Left hindlimb (tissue), 1 donor: ENCODE data around the gene SH3GLB1.
"Not testable (repeated sequence)": the region's sequence is repeated elsewhere in the genome, so short reads cannot be mapped to it uniquely, and the experiment has no call there.

Source experiments
- DNase-seq: peaks from one replicate; pipeline ENCODE4 v3.0.0-alpha.2; 2018

The SH3GLB1 gene

GRCh38 chr1:86704458-86704971, at the start of gene SH3GLB1:
TSS of gene SH3GLB1 (plus strand) at chr1:86704576. CDS start at chr1:86704900, 324 bp downstream.
- peak; percentile 92 for DNase-seq

GRCh38 chr1:86658381-86658780, 46.0 kb upstream of the SH3GLB1 start:
- not testable (repeated sequence) for DNase-seq

- DNase-seq: no peak
Observed at GRCh38 chr1:86666368-86666767, 38.0 kb upstream of the SH3GLB1 start.

GRCh38 chr1:86687595-86687994, 16.8 kb upstream of the SH3GLB1 start:
- DNase-seq: no peak

GRCh38 chr1:86692641-86693040, 11.7 kb upstream of the SH3GLB1 start:
- DNase-seq: no peak

- no peak for DNase-seq
Observed at GRCh38 chr1:86695400-86695799, 9.0 kb upstream of the SH3GLB1 start.

GRCh38 chr1:86696522-86696921, 7.9 kb upstream of the SH3GLB1 start:
- no peak for DNase-seq

- DNase-seq: no peak
Observed at GRCh38 chr1:86699186-86699585, 5.2 kb upstream of the SH3GLB1 start.

GRCh38 chr1:86701731-86702130, 2.6 kb upstream of the SH3GLB1 start:
- no peak for DNase-seq

GRCh38 chr1:86702954-86703494, 1.4 kb upstream of the SH3GLB1 start:
- not testable (repeated sequence) for DNase-seq

- DNase-seq: no peak
Observed at GRCh38 chr1:86703696-86704457, 499 bp upstream of the SH3GLB1 start.

GRCh38 chr1:86704972-86705664, 742 bp downstream of the SH3GLB1 start:
- peak; percentile 80 for DNase-seq

GRCh38 chr1:86705665-86705985, 1.2 kb downstream of the SH3GLB1 start:
- no peak for DNase-seq

GRCh38 chr1:86706018-86706635, 1.8 kb downstream of the SH3GLB1 start:
- DNase-seq: no peak

GRCh38 chr1:86708920-86709319, 4.5 kb downstream of the SH3GLB1 start:
- no peak for DNase-seq

- no peak for DNase-seq
Observed at GRCh38 chr1:86712088-86712860, 7.9 kb downstream of the SH3GLB1 start.

GRCh38 chr1:86713477-86713876, 9.1 kb downstream of the SH3GLB1 start:
- DNase-seq: no peak

- no peak for DNase-seq
Observed at GRCh38 chr1:86714159-86714558, 9.8 kb downstream of the SH3GLB1 start.

- DNase-seq: no peak
Observed at GRCh38 chr1:86714561-86715244, 10.3 kb downstream of the SH3GLB1 start.

- no peak for DNase-seq
Observed at GRCh38 chr1:86718786-86719185, 14.4 kb downstream of the SH3GLB1 start.

GRCh38 chr1:86731416-86731815, 27.0 kb downstream of the SH3GLB1 start:
- no peak for DNase-seq

- no peak for DNase-seq
Observed at GRCh38 chr1:86733340-86733739, 29.0 kb downstream of the SH3GLB1 start.
